ENCODE measurements around the gene LHX4.
A peak's percentile ranks its signal among the peaks of the same experiment; 100 is the strongest.

The LHX4 gene

GRCh38 chr1:180198196-180198595, 31.9 kb upstream of the LHX4 start:
- DNase-seq: no peak

- DNase-seq: no peak
Measured at GRCh38 chr1:180198611-180199010, 31.5 kb upstream of the LHX4 start.

- DNase-seq: no peak
Measured at GRCh38 chr1:180199018-180199417, 31.0 kb upstream of the LHX4 start.

GRCh38 chr1:180201451-180202200, 28.4 kb upstream of the LHX4 start:
- no peak for DNase-seq

- DNase-seq: peak; percentile 19
Measured at GRCh38 chr1:180202588-180202987, 27.5 kb upstream of the LHX4 start.

- no peak for DNase-seq
Measured at GRCh38 chr1:180204231-180204630, 25.8 kb upstream of the LHX4 start.

- no peak for DNase-seq
Measured at GRCh38 chr1:180206581-180206980, 23.5 kb upstream of the LHX4 start.

GRCh38 chr1:180208264-180208663, 21.8 kb upstream of the LHX4 start:
- peak; percentile 45 for DNase-seq

- DNase-seq: no peak
Measured at GRCh38 chr1:180210008-180210620, 19.9 kb upstream of the LHX4 start.

GRCh38 chr1:180211156-180211859, 18.8 kb upstream of the LHX4 start:
- no peak for DNase-seq

GRCh38 chr1:180211860-180212229, 18.2 kb upstream of the LHX4 start:
- DNase-seq: no peak

GRCh38 chr1:180213401-180214170, 16.5 kb upstream of the LHX4 start:
- no peak for DNase-seq

GRCh38 chr1:180215856-180216625, 14.0 kb upstream of the LHX4 start:
- no peak for DNase-seq

- no peak for DNase-seq
Measured at GRCh38 chr1:180217006-180217405, 13.1 kb upstream of the LHX4 start.

GRCh38 chr1:180218806-180219765, 11.0 kb upstream of the LHX4 start:
- no peak for DNase-seq

- no peak for DNase-seq
Measured at GRCh38 chr1:180219776-180220175, 10.3 kb upstream of the LHX4 start.

- DNase-seq: no peak
Measured at GRCh38 chr1:180221462-180221861, 8.6 kb upstream of the LHX4 start.

GRCh38 chr1:180224902-180225301, 5.2 kb upstream of the LHX4 start:
- DNase-seq: no peak

- no peak for DNase-seq
Measured at GRCh38 chr1:180225403-180225802, 4.7 kb upstream of the LHX4 start.

GRCh38 chr1:180227861-180228647, 2.0 kb upstream of the LHX4 start:
- DNase-seq: no peak

All from suppressor macrophage treated with lipopolysaccharide for 4 hours (primary cell).